Measurements from ENCODE around the gene KIF18B. TPM values are rescaled to one million over a fixed set of nuclear protein-coding genes. Genes with fewer than 3 reads are reported as not detected.

Gene KIF18B
- polyA plus RNA-seq, 1 experiment, result 10.6 TPM

DNA sequence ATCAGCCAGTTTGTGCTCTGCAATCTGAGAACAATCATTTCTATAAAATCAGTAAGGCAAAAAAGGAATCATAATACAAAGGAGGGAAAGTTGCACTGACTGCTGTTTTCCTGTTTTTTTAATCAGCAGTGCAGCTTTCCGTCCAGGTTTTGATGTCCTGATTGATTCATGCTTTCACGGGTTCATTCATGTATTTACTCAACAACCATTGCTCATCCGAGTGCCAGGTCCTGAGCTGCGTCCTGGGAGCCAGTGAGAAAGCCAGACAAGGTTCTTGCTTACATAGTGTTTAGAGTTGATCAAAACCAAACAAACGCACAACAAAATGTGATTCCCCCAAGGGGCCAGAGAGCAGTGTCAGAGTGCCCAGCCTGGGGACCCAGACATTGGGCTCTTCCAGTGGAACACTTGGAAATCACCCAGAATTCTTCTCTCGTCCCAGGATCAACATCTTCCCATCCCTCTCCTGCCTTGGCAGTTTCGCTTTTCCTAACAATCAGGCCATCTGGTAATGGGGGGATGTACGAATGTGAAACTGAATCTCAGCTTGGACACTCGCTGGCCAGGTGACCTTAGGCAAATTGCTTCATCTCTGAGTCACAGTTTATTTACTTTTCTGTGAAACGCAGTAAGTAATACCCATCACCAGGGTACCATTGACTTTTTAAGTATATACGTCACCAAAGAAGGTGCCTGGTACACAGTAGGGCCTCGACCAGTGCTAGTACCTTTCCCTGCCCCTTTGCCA, 33.8 kb upstream of the KIF18B start:
- ChIA-PET POLR2A (no interaction called here), CTCF (no interaction called here)
- Histone ChIP-seq H3K36me3 (ENCODE audit: control insufficient read depth, insufficient read depth, low read length) (no peaks in the 10 kb centered on the region), H3K4me3 (ENCODE audit: low read depth, low read length) (no peak overlapping the region), H3K27me3 (ENCODE audit: control insufficient read depth, insufficient read depth, low read length) (peaks cover 13% of the 10 kb centered on the region)
- TF ChIP-seq, protein P1, sequence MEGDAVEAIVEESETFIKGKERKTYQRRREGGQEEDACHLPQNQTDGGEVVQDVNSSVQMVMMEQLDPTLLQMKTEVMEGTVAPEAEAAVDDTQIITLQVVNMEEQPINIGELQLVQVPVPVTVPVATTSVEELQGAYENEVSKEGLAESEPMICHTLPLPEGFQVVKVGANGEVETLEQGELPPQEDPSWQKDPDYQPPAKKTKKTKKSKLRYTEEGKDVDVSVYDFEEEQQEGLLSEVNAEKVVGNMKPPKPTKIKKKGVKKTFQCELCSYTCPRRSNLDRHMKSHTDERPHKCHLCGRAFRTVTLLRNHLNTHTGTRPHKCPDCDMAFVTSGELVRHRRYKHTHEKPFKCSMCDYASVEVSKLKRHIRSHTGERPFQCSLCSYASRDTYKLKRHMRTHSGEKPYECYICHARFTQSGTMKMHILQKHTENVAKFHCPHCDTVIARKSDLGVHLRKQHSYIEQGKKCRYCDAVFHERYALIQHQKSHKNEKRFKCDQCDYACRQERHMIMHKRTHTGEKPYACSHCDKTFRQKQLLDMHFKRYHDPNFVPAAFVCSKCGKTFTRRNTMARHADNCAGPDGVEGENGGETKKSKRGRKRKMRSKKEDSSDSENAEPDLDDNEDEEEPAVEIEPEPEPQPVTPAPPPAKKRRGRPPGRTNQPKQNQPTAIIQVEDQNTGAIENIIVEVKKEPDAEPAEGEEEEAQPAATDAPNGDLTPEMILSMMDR (IDR thresholded peaks at IDR 0.05; ENCODE audit: insufficient read depth, low read depth, low read length), result 0 out of 2 replicates have a peak, but pooled peaks have one; percentile 7
- peak; percentile 18 for DNase-seq (ENCODE audit: low read depth)

DNA sequence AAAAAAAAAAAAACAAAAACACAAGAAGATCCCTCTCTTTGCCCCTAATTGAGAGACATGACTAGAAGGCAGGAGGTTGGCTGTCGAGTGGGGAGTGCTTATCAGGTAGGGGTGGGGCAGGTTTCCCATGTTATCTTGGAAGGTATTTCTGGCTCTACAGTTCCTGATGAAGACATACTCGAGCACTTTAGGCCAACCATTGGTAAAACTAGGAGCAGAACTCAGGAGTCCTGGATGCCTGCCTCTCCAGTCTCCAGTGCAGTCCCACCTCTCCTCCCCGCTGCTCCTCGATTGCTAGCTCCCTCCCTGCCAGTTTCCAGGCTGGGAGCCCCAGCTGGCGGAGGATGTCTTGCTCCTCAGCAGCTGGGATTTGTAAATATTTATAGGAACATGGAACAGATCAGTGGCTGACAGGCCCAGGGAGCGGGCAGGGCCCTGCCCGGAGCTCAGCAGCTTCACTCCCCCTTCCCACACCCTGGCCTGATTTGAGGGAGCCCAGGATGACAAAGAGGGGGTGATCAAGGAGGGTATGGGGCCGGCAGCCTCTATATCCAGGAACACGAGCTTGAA, 31.9 kb upstream of the KIF18B start:
- H3K36me3 ChIP-seq (ENCODE audit: control insufficient read depth, insufficient read depth, low read length), result no peaks in the 10 kb centered on the region
- peaks cover 13% of the 10 kb centered on the region for H3K27me3 ChIP-seq (ENCODE audit: control insufficient read depth, insufficient read depth, low read length)
- ChIA-PET CTCF (interaction anchor here (0.9 to 2.2 kb wide), 3 partner anchors 30 to 156 kb away, joined by 3 to 7 read pairs (median 3); partner anchors contain the start of gene ACBD4), POLR2A (no interaction called here)
- no peak overlapping the region for H3K4me3 ChIP-seq (ENCODE audit: low read depth, low read length)
- TF ChIP-seq, protein P1 (IDR thresholded peaks at IDR 0.05; ENCODE audit: insufficient read depth, low read depth, low read length), result no peak
- DNase-seq (ENCODE audit: low read depth), result no peak

DNA sequence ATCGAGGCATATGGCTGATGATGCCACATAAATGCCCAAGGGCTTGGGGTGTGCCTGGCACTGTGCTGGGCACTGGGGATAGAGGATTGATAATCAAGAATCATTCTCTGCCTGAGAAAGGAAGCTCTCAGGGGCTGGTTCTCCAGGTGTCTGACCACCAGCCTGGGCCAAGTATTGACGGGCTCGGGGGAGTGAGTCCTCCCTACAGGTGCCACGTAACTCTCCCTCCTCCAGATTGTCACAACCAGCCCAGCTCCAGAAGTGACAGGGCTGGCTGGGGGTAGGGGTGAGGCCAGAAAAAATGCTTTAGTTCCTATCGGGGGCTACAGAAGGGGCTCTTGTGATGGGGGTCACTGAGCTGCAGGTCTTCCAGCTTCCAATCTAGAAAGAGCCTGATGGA, 31.2 kb upstream of the KIF18B start:
- ChIA-PET POLR2A (no interaction called here), CTCF (interaction anchor here (0.5 to 2.2 kb wide), 4 partner anchors 17 to 390 kb away, joined by 3 to 7 read pairs (median 4); partner anchors contain the start of gene ACBD4)
- TF ChIP-seq, protein P1 (IDR thresholded peaks at IDR 0.05; ENCODE audit: insufficient read depth, low read depth, low read length), result no peak
- DNase-seq (ENCODE audit: low read depth), result no peak
- no peak overlapping the region for H3K4me3 ChIP-seq (ENCODE audit: low read depth, low read length)
- H3K27me3 ChIP-seq (ENCODE audit: control insufficient read depth, insufficient read depth, low read length), result peaks cover 13% of the 10 kb centered on the region
- no peaks in the 10 kb centered on the region for H3K36me3 ChIP-seq (ENCODE audit: control insufficient read depth, insufficient read depth, low read length)

DNA sequence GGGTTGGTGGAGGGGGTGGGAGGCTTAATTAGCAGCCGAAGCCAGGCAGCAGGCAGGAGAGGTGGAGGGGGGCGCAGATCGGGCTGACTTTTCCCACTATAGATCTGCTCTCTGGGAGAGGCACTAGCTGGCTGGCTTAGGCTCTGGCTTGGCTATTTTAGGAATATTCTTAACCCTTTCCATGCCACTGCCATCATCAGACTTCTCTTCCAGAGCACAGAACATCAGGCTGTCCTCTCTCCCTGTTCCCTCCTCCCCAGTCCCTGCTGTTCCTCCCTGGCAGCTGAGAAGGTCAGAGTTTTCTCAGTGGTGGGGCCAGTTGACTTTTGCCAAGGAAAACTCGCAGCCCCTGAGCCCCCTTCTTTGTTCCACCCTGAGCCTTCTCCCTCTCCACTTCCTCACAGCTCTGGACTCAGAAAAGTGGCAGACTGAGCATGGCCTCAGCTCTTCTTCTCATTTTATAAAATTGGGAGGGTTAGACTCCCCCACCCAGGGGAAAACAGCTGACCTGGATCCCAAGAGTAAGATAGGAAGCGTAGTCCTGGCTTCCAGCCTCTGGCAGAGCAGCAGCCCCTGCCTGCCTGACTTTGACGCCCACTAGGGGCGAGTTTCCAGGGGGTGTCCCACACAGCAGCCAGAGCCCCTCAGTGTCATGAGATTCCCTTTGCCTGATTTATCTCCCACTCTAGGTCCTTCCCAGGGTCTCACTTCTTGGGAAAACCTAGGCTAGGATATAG, 30.4 kb upstream of the KIF18B start:
- DNase-seq (ENCODE audit: low read depth), result no peak
- H3K36me3 ChIP-seq (ENCODE audit: control insufficient read depth, insufficient read depth, low read length), result no peaks in the 10 kb centered on the region
- TF ChIP-seq, protein P1 (IDR thresholded peaks at IDR 0.05; ENCODE audit: insufficient read depth, low read depth, low read length), result no peak
- POLR2A ChIA-PET, result no interaction called here
- no peak overlapping the region for H3K4me3 ChIP-seq (ENCODE audit: low read depth, low read length)
- H3K27me3 ChIP-seq (ENCODE audit: control insufficient read depth, insufficient read depth, low read length), result peaks cover 13% of the 10 kb centered on the region
- CTCF ChIA-PET, result interaction anchor here (0.7 to 1.6 kb wide), 3 partner anchors 17 to 52 kb away, joined by 3 to 5 read pairs (median 3); no protein-coding TSS in a partner anchor

DNA sequence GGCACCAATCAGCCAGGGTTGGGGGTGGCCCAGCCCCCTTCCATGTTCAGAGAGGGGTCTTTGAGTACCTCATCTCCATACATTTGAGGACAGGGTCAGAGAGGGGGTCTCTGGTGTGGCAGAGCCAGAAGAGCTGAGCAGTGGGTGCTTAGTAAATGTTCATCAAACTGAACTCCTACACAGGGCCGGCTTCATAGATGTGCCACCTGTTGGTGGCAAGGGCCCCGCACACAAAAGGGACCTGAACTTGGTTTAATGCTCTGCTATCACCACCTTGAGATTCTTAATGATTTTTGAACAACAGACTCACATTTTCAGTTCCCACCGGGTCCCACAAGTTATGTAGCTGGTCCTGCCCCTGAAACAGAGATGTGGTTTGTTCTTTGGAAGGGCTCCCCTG, 29.5 kb upstream of the KIF18B start:
- H3K4me3 ChIP-seq (ENCODE audit: low read depth, low read length), result no peak overlapping the region
- TF ChIP-seq, protein P1 (IDR thresholded peaks at IDR 0.05; ENCODE audit: insufficient read depth, low read depth, low read length), result no peak
- ChIA-PET CTCF (interaction anchor here (0.6 to 0.7 kb wide), 2 partner anchors 8 to 51 kb away, joined by 3 read pairs; no protein-coding TSS in a partner anchor), POLR2A (no interaction called here)
- H3K36me3 ChIP-seq (ENCODE audit: control insufficient read depth, insufficient read depth, low read length), result no peaks in the 10 kb centered on the region
- no peak for DNase-seq (ENCODE audit: low read depth)
- H3K27me3 ChIP-seq (ENCODE audit: control insufficient read depth, insufficient read depth, low read length), result peaks cover 13% of the 10 kb centered on the region

Measured in BJ (cell line).